HG02870 (cell line): ENCODE data around the gene LYG2.
"Not testable (repeated sequence)": the region's sequence is repeated elsewhere in the genome, so short reads cannot be mapped to it uniquely, and the experiment has no call there.

ENCODE experiments used
- ATAC-seq: cut with Tn5 transposase; IDR thresholded peaks from one replicate; pipeline ENCODE4 v1.9.1; 2021; ENCODE audit warnings: mild to moderate bottlenecking, moderate library complexity; ENCODE audit not compliant: unreplicated experiment

The LYG2 gene, protein sequence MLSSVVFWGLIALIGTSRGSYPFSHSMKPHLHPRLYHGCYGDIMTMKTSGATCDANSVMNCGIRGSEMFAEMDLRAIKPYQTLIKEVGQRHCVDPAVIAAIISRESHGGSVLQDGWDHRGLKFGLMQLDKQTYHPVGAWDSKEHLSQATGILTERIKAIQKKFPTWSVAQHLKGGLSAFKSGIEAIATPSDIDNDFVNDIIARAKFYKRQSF

DNA sequence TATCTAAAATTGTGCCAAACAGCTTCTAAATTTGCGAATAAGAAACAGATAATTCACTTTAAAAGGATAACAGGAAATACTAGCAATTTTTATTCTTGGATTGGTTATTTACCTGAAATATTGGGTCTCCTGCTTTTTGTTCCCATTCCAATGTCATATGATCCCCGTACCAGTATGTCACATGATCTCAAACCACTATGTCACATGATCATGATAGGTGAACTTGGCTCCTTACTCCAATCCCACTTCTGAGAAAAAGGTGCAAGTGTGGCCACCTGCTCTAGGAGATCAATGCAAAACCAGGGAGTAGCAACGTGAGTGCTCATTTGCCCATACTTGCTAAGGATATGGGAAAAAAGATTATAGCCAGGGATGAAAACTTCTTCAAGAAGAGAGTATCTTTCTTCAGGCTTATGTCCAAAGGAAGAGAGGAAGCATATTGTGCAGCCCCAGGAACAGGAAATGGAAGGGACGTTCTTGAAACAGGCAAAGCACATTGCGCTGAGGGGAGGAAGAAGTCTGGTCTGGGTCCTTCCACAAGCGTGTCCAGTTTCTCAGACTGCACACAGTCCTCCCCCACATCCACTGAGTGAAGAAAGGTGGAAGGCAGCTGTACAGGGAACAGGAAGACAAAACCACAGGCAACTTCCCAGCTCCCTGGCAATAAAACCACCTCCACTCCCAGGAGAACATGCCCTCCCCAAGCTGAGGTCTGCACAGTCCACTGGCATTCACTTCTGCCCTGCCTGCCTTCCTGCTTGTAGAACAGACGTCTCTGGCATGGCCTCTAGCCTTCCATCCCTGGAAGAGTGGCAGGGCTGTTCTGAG, at the start of gene LYG2:
Gene LYG2 (minus strand): TSS at position 176 of the 828 bp plus-strand sequence. CDS start 1,406 bp downstream, outside the sequence.
- no peak for ATAC-seq

DNA sequence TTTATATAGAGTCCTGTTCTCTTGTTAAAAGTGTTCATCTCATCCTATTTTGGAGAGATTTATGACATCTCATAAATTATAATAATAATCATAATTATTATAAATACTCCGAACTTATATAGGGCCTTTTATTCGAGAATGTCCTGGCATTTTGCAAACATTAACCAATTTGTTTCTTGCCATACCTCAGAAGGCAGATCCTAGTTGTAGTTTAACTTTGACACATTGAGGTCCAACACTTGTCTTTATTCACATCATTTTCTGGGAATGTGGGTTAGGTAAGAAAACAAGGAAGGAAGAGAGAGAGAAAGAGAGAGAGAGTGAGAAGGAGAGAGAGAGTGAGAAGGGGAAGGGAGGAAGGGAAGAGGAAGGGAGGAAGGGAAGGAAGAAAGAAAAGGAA, 45.6 kb upstream of the LYG2 start, which contains the start of gene LYG1:
Gene LYG1 (minus strand): TSS at position 101 of the 400 bp plus-strand sequence. CDS start 5,527 bp downstream, outside the sequence.
- ATAC-seq: not testable (repeated sequence)

- ATAC-seq: no peak
Measured at GRCh38 chr2:99299580-99299979, 44.1 kb upstream of the LYG2 start.

GRCh38 chr2:99297994-99298393, 42.5 kb upstream of the LYG2 start:
- ATAC-seq: no peak

DNA sequence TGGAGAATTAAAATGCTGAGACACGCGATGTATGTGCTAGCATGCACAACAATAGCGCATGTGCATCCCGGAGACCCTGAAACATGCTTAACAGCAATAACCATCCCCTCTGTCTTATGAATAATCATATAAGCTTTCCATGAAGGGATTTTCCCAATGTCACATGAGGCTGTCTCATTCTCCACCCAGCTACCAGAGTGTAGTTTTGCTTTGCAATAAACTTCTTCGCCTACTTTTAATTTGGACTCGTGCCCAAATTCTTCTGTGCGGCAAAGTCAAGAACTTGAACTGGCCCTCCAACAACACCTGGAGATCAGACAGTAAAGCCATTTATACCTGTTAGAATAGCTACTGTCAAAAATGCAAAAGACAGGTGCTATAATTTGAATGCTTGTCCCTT, 30.1 kb upstream of the LYG2 start:
- ATAC-seq: no peak

- no peak for ATAC-seq
Measured at GRCh38 chr2:99279969-99280695, 24.7 kb upstream of the LYG2 start.

DNA sequence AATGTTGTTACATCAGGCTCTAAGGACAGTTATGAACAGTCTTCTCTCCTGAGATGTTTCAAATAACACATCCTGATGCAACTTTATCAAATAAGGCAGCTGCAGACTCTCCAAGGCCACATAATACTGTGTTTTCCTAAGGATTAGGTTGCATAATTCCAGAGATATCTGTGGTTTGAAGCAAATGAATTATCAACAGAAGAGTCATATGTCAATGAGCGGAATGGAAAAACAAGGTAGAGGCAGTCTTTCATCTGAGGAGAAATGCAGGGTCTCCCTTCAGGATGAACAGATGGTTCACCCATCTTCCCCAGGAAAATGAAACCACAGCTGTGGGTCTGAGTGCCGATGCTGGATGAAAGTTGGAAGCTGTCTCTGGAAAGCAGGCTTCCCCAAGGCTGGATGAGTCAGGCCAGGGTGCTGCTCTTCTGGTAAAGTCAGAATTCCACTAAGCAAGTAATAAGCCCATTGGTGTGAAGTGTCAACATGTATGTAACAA, 23.4 kb upstream of the LYG2 start:
- no peak for ATAC-seq

DNA sequence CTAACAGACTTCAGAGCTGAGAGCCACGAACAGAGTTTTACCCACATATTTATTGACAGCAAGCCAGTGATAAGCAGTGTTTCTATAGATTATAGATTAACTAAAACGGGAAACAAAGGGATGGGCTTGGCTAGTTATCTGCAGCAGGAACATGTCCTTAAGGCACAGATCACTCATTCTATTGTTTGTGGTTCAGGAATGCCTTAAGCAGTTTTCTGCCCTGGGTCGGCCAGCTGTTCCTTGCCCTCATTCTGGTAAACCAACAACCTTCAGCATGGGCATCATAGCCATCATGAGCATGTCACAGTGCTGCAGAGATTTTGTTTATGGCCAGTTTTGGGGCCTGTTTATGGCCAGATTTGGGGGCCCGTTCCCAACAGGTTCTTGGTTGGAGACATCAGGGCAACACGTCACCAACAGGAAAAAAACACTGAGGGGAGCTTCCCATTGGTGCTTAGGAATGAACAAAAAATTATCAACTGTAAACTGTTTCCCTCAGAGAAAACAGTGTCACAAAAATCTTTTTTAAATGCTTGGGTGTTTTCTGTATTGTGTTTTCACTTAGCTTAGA, 22.8 kb upstream of the LYG2 start:
- ATAC-seq: not testable (repeated sequence)

- ATAC-seq: no peak
Measured at GRCh38 chr2:99275882-99276281, 20.4 kb upstream of the LYG2 start.

- ATAC-seq: no peak
Measured at GRCh38 chr2:99261242-99261641, 5.8 kb upstream of the LYG2 start.

DNA sequence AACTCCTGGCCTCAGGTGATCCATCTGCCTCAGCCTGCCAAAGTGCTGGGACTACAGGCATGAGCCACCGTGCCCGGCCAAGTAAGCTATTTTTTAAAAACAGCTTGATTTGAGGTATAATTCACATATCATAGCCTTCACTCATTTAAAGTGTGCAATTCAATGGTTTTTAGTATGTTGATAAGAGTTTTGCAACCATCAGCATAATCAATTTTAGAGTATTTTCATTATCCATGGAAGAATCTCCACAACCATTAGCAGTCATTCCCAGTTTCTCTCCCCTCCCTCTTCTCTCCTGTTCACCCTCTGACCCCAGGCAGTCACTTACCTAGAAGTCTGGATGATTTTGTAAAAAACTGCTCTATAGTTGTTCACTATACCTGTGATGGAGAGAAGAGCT, 4.7 kb upstream of the LYG2 start:
- ATAC-seq: no peak

DNA sequence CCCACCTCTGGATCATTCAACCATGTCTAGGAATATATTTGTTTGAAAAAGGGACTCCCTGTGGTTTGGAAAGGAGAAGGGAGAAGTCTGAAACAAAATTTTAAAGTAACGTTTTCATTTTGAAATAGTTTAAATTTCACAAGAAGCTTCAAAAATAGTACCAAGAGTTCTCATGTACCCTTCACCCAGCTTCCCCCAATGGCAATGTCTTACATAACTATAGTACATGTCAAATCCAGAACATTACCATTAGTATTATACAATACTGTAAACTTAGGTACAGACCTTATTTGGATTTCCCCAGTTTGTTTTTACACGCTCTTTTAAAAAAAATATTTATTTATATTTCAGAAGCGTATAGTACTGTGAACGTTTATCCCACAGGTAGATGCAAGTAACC, 4.0 kb upstream of the LYG2 start:
- no peak for ATAC-seq

DNA sequence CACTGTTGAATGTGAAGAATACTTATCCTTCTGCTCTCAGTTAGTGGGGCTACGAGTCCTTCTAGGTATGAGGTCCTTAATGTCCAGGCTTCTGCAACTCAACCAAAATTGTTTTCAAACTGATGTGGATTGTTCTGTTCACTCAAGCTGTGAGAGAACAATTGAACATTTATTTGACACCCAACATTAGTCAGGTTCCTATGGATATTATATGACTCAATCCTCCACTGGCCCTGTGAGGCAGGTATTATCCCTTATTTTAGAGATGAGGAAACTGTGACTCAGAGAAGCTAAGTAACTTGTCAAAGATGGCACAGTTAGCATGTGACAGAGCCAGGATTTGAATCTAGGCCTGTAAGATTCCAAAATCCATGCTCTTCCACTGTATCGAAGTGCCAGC, 1.2 kb upstream of the LYG2 start:
- ATAC-seq: no peak

DNA sequence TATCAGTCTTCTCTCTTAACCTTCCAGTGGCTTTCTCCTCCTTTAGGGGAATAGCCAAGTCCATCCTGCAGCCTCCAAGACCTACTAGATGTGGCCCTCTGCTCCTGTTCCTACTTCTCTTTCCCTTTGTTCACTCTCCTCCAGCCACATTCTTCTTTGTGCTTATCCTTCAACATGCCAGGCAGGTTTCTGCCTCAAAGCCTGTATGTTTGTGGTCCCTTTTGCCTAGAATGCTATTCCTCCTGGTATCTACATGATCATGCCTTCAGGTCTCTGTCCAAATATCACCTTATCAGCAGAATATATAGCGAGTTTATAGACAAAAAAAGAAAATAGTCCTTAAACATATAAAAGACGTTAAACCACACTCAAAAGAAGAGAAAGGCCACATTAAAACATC, 5.5 kb downstream of the LYG2 start:
- no peak for ATAC-seq

DNA sequence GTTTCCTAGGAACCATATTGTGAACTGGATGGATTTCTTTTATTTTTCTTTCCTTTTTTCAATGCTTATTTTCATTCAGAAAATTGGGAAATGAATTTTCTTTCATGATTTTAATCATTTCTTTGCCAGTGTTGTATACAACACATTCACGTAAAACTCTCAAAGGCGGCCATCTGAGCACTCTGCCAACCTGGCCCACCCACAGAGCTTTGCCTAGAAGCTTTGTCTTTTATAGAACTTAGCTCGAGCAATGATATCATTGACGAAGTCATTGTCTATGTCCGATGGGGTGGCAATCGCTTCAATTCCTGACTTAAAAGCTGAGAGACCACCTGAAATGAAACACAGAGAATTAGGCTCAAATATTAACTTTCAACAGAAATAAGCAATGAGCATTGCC, 13.3 kb downstream of the LYG2 start:
- ATAC-seq: no peak

- no peak for ATAC-seq
Measured at GRCh38 chr2:99240431-99240830, 15.0 kb downstream of the LYG2 start.

DNA sequence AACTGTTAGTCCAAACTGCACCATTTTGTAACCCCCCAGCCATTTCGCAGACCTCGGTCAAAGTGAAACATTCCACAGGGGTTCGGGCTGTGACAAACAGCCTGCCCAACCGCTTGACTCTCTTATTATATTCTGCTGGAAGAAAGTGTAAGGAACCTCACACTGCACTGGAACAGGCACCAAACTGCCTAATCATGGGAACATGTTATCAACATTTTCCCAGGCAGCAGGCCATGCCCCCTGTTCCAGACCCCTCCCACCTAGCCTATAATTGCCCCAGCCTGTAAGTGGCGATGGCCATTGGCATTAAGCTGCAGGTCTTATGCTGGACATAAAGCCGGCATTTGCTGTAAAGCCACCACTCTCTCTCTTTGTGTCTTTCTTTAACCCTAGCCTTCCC, 16.9 kb downstream of the LYG2 start:
- ATAC-seq: no peak

DNA sequence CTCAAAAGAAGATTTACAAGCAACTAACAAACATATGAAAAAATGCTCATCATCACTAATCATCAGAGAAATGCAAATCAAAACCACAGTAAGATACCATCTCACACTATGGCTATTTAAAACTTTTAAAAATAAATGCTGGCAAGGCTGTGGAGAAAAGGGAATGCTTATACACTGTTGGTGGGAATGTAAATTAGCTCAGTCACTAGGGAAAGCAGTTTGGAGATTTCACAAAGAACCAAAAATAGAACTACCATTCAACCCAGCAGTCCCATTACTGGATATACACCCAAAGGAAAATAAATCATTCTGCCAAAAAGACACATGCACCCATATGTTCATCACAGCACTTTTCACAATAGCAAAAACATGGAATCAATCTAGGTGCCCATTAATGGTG, 22.3 kb downstream of the LYG2 start:
- not testable (repeated sequence) for ATAC-seq

- ATAC-seq: no peak
Measured at GRCh38 chr2:99217929-99218501, 37.5 kb downstream of the LYG2 start.

- ATAC-seq: no peak
Measured at GRCh38 chr2:99216096-99216495, 39.4 kb downstream of the LYG2 start.

GRCh38 chr2:99205491-99205890, 50.0 kb downstream of the LYG2 start:
- no peak for ATAC-seq
